Measurements from ENCODE around the gene LHX3. TPM values are rescaled to one million over a fixed set of nuclear protein-coding genes. Genes with fewer than 3 reads are reported as not detected.

The LHX3 gene
- total and polyA plus RNA-seq, 4 donors = not detected

- H3K36me3 ChIP-seq (ENCODE audit: control insufficient read depth in 4 of 4, insufficient read depth in 4 of 4, low read length in 4 of 4) = no peaks in the 10 kb centered on the region
- no peak for DNase-seq
- peaks cover 0 to 3% (median 2%) of the 10 kb centered on the region in 3 donors for H3K27me3 ChIP-seq (ENCODE audit: control insufficient read depth in 3 of 3, insufficient read depth in 3 of 3, low read length in 2 of 3)
- no peaks in the 10 kb centered on the region for H3K4me1 ChIP-seq (ENCODE audit: control insufficient read depth in 5 of 5, insufficient read depth in 5 of 5, low read length in 5 of 5)
- no peaks in the 10 kb centered on the region for H3K9me3 ChIP-seq (ENCODE audit: control insufficient read depth in 4 of 4, insufficient read depth in 3 of 4, low read length in 3 of 4)
- WGBS, 2 donors = 93 to 96% methylated on average over 23 to 29 of the region's 29 CpGs
- no peak overlapping the region for H3K4me3 ChIP-seq
- TF ChIP-seq CTCF (IDR thresholded peaks at IDR 0.05; ENCODE audit: control extremely low read depth, extremely low read depth) = no peak
- no peak for ATAC-seq (ENCODE audit: insufficient read depth, low FRiP score)
- no peak overlapping the region for H3K9ac ChIP-seq (ENCODE audit: insufficient read depth in 1 of 2, low read length in 2 of 2)
- no peak overlapping the region for H3K27ac ChIP-seq (ENCODE audit: low read depth in 1 of 2, low read length in 1 of 2)
These were observed 47.4 kb upstream of the LHX3 start for GRCh38 chr9:136252281-136252680.

GRCh38 chr9:136251264-136252115 lies 46.6 kb upstream of the LHX3 start:
- Histone ChIP-seq H3K27ac (ENCODE audit: low read depth in 1 of 2, low read length in 1 of 2) (no peak overlapping the region), H3K4me1 (ENCODE audit: control insufficient read depth in 5 of 5, insufficient read depth in 5 of 5, low read length in 5 of 5) (no peaks in the 10 kb centered on the region), H3K9me3 (ENCODE audit: control insufficient read depth in 4 of 4, insufficient read depth in 3 of 4, low read length in 3 of 4) (no peaks in the 10 kb centered on the region), H3K9ac (ENCODE audit: insufficient read depth in 1 of 2, low read length in 2 of 2) (no peak overlapping the region), H3K27me3 (ENCODE audit: control insufficient read depth in 3 of 3, insufficient read depth in 3 of 3, low read length in 2 of 3) (peaks cover 0 to 3% (median 2%) of the 10 kb centered on the region in 3 donors), H3K4me3 (no peak overlapping the region), H3K36me3 (ENCODE audit: control insufficient read depth in 4 of 4, insufficient read depth in 4 of 4, low read length in 4 of 4) (no peaks in the 10 kb centered on the region)
- no peak for DNase-seq
- WGBS, 2 donors = 81 to 88% methylated on average over 33 to 48 of the region's 50 CpGs
- no peak for TF ChIP-seq CTCF (IDR thresholded peaks at IDR 0.05; ENCODE audit: control extremely low read depth, extremely low read depth)
- no peak for ATAC-seq (ENCODE audit: insufficient read depth, low FRiP score)

GRCh38 chr9:136250676-136251075 lies 45.7 kb upstream of the LHX3 start:
- WGBS, 2 donors = 51 to 76% methylated on average over 10 of the region's 10 CpGs
- H3K27me3 ChIP-seq (ENCODE audit: control insufficient read depth in 3 of 3, insufficient read depth in 3 of 3, low read length in 2 of 3) = peaks cover 0 to 3% (median 2%) of the 10 kb centered on the region in 3 donors
- H3K36me3 ChIP-seq (ENCODE audit: control insufficient read depth in 4 of 4, insufficient read depth in 4 of 4, low read length in 4 of 4) = no peaks in the 10 kb centered on the region
- ATAC-seq (ENCODE audit: insufficient read depth, low FRiP score) = no peak
- H3K9ac ChIP-seq (ENCODE audit: insufficient read depth in 1 of 2, low read length in 2 of 2) = no peak overlapping the region
- no peak for DNase-seq
- no peaks in the 10 kb centered on the region for H3K9me3 ChIP-seq (ENCODE audit: control insufficient read depth in 4 of 4, insufficient read depth in 3 of 4, low read length in 3 of 4)
- H3K4me1 ChIP-seq (ENCODE audit: control insufficient read depth in 5 of 5, insufficient read depth in 5 of 5, low read length in 5 of 5) = no peaks in the 10 kb centered on the region
- H3K27ac ChIP-seq (ENCODE audit: low read depth in 1 of 2, low read length in 1 of 2) = no peak overlapping the region
- no peak overlapping the region for H3K4me3 ChIP-seq
- no peak for TF ChIP-seq CTCF (IDR thresholded peaks at IDR 0.05; ENCODE audit: control extremely low read depth, extremely low read depth)
